ENCODE results near the gene P2RY11.

P2RY11 gene, protein sequence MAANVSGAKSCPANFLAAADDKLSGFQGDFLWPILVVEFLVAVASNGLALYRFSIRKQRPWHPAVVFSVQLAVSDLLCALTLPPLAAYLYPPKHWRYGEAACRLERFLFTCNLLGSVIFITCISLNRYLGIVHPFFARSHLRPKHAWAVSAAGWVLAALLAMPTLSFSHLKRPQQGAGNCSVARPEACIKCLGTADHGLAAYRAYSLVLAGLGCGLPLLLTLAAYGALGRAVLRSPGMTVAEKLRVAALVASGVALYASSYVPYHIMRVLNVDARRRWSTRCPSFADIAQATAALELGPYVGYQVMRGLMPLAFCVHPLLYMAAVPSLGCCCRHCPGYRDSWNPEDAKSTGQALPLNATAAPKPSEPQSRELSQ

DNA sequence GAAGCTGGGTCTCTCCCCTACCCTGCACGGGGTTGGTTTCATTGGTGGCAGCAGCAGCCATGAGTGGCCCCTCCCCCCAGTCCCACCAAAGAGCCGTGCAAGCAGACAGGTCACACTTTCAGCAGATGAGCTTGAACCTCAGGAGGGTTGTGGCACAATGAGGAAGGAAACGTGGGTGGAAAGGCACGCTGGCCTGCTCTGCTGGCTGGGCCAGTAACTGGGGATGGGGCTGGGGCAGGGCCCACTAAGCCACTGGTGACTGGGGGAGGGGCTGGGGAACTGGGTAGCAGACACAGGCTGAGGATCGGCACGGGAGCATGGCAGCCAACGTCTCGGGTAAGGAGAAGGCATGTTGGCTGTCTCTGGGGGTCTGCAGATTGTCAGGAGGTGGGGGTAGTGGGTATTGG lies at the start of gene P2RY11:
Gene P2RY11, plus strand, starts transcription at position 289 of the 407 bp plus-strand sequence. Its CDS starts 29 bp downstream, at position 318.
- FAIRE-seq, result no peak

DNA sequence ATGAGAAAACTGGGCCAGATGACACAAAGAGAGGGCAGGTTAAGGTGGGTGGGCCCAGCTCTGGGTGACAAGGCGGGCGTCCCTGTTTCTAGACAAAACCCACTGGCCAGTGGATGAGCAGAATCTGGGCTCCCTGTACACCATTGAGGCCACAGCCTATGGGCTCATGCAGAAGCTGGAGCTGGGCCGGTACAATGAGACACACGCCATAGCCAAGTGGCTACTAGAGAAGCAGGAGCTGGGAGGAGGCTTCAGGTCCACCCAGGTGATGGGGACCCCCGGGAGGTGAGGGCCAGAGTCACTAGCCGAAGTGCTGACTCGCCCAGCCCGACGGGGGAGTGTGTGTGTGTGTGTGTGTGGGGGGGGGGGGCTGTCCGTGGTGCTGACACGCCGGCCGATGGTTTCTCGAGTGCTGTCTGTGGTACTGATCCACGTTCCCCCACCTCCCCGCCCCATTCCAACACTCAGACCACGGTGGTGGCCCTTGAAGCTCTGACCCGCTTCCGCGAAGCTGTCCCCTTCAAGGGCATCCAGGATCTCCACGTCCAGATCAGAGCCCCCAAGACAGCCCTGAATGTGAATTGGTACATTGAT lies 49.7 kb upstream of the P2RY11 start:
- FAIRE-seq, result no peak

DNA sequence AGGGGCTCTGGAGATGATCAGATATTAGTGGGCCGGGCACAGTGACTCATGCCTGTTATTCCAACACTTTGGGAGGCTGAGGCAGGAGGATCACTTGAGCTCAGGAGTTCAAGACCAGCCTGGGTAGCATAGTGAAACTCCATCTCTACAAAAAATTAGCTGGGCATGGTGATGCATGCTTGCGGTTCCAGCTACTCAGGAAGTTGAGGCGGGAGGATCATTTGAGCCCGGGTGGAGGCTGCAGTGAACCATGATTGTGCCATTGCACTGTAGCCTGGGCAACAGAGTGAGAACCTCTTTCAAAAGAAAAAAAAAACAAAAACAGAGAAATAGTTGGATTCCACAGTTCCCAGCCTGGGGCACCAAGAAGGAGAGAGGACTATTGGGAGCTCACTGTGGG lies 43.3 kb upstream of the P2RY11 start:
- FAIRE-seq, result no peak

DNA sequence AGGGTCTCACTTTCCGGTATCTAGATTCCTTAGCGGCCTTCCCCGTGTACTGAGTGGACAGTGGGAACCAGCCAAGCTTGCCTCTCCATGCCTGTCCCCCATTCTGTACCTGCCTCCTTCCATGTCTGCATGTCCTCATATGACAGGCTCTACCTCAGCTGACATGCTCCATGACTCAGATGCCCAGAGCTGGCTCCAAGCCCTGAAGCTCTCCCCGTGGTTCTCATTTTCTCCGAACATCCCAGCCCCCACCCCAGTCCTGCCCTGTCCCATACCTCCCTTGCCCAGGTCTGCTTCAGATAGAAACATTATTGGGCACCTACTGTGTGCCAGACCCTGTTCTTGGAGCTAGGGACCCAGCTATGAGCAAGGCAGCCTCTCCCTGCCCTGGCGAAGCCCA lies 42.4 kb upstream of the P2RY11 start:
- FAIRE-seq, result no peak

DNA sequence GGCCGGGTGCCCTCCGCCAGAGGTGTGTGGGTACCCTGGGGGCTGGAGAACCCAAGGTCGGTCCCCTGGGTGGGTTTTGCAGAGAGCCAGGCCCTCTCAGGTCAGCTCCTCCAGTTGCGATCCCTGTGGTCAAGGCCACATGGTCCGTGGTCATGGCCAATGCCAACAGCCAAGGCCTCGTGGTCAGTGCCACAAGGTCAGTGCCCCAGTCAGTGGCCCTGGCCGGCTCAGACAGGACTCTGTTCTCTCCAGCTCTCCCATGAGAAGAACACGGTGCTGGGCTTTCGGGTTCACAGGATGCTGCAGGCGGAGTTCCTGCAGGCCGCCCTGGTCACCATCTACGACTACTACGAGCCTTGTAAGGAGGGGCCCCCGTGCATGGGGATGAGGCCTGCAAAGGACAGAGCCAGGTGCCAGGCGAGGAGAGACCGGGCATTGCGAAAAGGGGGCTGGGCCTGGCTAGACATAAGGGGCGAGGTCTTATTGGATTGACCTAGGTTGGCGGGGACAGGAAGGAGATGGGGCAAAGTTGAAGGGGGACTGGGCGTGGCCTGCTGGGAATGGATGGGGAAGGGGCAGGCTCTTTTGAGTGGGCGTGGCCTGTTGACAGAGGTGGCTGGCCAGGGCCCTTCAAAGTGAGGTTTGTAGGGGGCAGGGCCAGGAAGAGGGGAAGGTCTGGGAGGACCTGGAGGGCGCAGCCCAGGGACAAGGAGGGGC lies 40.6 kb upstream of the P2RY11 start:
- FAIRE-seq, result no peak

DNA sequence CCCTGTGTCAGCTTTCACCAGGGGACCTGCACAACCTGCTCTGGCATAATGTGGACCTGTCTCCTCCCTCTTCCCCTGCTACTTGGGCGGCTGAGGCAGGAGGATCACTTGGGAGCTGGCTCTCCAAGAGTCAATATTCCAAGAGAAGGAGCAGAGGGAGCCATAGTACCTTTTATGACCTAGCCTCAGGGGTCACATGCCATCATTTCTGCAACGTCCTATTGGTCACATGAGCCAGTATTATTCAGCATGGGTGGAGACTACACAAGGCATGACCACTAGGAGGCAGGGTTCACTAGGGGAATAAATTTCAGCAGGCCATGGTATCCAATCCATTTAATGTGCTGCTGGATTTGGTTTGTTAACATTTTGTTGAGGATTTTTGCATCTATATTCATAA lies 37.3 kb upstream of the P2RY11 start:
- FAIRE-seq, result no peak

DNA sequence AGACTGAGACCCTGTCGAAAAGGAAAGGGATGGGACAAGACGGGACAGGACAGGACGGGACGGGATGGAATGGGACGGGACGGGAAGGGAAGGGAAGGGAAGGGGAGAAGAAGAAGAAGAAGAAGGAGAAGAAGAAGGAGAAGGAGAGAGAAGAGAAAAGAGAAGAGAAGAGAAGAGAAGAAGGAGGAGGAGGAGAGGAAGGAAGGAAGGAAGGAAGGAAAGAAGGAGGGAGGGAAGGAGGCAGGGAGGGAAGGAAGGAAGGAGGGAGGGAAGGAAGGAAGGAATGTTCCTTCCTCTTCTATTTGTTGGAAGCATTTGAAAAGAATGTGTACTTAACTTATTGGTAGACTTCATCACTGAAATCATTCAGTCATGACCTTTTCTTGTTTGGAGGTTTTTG lies 35.0 kb upstream of the P2RY11 start:
- FAIRE-seq, result no peak

DNA sequence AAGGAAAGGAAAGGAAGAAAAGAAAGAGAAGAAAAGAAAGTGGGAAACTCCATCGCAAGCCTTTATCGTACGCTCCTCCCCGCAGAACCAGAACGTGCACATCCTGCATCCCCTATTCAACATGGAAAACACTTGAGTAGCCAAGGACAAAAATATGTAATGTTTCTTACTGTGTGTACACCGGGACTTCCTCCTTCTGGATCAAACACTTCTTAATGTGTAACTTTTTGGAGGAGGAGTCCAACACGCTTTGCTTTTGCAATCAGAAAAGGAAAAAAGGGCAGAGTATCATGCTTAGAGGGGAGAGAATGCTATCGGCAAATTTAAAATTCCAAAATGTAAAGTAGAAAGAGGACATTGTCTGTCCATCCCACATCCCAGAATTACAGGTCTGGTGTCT lies 33.2 kb upstream of the P2RY11 start:
- no peak for FAIRE-seq

DNA sequence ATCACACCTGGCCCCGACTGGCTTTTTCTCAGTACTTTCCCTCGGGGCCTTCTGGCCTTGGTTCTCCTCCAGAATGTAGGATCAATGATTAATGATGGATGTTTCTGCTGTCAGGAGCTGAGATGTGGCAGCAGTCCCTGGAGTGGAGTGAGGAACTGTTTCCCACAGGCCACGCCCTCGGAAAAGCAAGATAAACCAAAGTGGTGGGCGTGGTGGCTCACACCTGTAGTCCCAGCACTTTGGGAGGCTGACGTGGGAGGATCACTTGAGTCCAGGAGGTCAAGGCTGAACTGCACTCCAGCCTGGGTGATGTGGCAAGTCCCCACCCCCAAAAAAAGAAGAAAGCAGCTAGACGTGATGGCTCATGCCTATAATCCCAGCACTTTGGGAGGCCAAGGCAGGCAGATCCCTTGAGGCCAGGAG lies 32.5 kb upstream of the P2RY11 start:
- FAIRE-seq, result no peak

DNA sequence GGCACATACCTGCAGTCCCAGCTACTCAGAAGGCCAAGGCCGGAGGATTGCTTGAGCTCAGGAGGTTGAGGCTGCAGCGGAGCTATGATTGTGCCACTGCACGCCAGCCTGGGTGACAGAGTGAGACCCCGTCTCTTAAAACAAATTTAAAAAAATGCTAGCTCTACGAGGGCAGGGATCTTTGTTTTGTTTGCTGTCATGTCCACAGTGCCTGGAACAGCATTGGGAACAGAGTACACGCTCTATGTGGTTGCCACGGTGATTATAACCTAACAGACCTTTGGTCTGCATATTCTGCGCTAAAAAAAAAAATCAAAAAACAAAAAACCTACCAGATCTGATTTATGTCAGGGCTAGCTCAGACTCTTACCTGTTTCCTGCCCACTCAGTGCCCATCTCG lies 27.6 kb upstream of the P2RY11 start:
- FAIRE-seq, result no peak

DNA sequence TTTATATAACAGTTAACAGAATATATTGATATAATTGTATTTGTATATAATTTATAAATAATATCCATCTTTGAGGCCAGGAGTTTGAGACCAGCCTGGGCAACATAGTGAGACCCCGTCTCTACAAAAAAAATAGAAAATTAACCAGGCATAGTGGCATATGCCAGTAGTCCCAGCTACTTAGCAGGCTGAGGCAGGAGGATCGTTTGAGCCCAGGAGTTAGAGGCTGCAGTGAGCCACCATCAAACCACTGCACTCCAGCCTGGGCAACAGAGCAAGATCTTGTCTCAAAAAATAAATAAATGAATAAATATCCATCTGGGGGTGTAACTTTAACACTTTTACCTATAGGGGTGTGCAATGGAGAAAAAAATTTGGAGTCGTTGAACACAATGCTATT lies 26.7 kb upstream of the P2RY11 start:
- no peak for FAIRE-seq

DNA sequence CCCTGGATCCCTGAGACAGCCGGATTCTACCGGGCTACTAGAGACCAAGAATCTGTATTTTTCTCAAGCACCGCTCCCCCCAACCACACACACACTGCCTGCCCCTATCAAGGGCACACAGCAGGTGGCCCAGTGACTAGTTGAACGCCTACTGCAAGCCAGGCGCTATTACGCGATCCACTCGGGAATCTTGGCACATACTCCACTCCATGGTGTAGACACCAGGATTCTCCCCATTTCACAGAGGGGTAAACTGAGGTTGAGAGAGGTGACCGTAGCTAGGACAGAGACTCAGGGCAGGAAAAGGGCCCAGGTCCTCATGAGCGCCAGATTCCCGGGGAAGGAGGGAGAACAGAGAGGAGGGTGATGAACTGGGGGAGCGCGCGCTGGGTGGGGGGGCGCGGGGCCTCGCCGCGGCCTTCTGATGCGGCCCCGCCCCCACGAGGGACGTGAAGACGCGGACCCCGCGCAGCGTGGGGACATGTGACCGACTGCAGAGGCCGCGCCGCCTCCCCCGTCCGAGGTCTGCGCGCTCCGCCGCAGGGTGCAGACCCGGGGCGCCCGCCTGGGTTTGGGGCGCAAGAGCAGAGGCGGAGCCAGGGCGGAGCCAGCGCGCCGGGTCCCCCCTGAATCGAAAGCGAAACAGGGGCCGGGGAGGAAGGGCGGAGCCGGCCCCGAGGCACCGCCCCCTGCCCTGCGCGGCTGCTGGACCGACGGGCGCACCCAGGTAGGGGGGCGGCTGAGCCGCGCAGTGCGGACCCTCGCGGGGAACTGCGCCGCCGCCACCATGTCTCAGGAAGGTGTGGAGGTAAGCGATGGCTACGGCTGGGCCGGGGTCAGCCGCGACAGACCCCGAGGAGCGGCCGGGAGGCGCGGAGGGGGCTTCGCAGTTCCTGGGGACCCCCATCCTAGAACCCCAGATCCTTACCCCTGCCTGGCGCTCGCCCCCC lies 25.6 kb upstream of the P2RY11 start, which contains the start of gene SHFL:
Gene SHFL, plus strand, starts transcription at position 677 of the 950 bp plus-strand sequence. Its CDS starts 111 bp downstream, at position 788.
- no peak for FAIRE-seq

DNA sequence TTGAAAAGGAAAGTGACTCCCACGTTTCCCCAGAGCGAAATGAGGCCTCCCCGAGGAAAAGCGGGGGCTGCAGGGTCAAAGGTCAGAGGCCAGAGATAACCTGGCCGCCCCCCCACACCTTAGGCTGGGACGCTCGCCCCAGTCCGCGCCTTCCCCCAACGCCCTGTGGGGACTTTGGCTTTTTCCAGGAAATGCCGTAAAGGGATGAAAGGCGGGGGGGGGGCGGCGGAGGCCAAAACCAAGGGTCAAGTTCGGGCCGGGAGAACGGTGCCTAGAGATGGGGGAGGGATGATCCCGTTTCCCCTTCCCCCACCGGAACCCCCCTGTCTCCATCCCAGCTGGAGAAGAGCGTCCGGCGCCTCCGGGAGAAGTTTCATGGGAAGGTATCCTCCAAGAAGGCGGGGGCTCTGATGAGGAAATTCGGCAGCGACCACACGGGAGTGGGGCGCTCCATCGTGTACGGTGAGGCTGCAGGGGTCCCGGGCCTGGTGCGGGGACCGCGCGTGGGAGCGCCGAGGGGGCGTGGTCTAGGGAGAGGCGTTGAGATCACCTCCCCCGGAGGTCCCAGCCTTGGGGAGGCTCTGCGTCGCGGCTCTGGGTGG lies 24.8 kb upstream of the P2RY11 start:
- FAIRE-seq, result no peak

DNA sequence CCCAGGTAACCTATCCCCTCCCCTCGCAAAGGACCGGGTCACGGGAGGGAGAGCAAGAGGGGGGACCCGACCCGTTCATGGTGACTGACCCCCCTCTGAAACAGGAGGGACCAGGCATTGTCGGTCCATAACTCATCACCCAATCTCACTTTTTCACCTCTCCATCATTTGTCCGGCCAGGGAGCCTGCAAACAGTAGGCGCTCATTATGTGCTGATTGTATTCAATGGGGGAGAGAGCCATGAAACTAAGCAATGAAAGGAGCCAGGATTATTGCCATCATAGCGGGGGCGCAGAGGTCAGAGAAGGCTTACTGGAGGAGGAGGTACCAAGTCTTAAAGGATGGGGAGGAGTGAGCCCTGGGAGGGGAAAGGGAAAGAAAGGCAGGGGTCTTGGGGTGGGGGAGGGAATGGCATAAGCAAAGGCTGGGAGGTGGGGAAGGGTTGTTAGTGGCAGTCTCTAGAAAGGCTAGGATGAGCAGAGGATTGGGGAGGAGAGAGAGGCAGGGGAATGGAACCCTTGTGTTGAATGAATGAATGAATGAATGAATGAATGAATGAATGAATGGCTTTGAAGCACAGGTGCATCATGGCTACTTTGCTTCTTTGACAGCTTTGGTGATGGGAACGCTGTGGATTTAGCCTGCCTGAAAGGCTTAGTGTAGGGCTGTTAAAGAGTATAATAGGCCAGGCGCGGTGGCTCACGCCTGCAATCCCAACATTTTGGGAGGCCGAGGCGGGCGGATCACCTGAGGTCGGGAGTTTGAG lies 24.0 kb upstream of the P2RY11 start:
- no peak for FAIRE-seq

DNA sequence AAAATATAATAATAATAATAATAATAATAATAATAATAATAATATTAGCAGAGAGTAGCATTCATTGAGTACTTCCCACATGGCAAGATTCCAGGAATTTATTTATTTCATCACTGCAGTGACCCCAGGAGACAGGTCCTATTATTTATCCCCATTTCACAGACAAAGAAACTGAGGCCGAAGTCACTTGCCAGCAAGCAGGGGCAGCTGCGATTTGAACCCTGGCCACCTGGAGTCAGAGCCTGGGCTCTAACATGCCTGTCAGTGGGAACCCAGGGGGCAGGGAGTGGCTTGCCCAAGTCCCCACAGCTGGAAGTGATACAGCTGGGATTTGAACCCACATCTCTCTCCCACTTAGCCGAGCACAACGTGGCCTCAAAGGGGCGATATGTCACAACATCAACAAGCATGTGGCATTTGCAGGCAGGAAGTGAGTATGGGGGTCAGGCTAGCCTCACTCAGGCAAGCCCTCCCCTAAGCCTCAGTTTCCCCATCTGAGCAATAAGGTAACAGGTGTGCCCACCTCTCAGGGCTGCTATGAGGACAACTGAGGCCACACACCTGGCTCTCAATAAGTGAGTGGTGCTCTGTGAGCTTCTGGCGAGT lies 22.4 kb upstream of the P2RY11 start:
- FAIRE-seq, result no peak

DNA sequence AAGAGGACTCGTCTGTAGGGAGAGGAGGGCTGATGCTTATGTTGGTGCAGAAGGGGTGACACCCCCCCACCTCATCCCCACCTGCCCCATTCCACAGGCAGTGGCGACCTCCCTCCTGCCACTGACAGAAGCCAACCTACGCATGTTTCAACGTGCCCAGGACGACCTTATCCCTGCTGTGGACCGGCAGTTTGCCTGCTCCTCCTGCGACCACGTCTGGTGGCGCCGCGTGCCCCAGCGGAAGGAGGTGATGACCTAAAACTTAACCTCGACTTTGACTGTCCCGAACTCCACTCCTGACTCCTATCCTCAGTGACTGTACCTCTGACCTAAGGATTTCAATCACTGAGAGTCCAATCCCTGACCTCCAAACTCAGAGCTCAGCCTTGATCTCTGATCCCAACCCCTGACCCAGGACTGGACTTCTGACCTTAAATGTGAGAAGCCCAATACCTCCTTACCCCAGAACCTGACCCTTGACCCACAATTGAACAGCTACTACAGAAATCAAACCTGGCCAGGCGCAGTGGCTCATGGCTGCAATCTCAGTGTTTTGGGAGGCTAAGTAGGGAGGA lies 21.6 kb upstream of the P2RY11 start:
- no peak for FAIRE-seq

DNA sequence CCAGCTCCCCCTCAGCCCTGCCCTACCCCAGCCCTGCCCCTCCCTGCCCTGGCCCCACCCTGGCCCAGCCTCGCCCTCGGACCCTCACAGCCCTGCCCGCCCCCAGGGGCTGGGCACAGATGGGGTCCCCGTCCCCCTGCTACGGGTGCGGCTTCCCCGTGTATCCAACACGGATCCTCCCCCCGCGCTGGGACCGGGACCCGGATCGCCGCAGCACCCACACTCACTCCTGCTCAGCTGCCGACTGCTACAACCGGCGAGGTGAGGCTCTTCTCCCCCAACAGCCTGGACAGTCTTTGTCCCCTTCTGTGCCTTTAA lies 20.2 kb upstream of the P2RY11 start:
- no peak for FAIRE-seq

DNA sequence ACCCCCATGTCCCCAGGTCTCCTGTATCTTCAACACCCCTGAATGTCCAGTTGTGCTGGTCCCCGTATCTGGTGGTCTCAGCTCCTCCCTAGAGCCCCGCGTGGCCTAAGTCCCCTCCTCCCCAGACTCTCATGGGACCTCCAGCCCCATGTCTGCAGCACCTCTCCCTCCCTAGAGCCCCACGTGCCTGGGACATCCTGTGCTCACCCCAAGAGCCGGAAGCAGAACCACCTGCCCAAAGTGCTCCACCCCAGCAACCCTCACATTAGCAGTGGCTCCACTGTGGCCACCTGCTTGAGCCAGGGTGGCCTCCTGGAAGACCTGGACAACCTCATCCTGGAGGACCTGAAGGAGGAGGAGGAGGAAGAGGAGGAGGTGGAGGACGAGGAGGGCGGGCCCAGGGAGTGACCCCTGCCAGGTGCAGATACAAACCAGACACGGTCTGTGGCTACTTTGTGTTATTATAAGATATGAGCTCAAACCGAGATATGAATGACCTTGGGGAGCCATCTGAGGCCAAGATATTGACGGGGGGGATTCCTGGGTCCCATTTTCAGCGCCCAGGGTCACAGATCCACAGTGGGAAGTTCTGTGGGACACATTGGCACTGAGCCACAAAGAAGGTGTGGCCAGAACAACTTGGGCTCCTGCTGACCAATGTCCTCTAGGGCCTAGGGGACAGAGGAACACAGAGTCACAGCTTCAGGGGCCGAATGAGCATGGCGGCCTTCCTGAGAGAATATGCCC lies 19.4 kb upstream of the P2RY11 start:
- FAIRE-seq, result no peak

DNA sequence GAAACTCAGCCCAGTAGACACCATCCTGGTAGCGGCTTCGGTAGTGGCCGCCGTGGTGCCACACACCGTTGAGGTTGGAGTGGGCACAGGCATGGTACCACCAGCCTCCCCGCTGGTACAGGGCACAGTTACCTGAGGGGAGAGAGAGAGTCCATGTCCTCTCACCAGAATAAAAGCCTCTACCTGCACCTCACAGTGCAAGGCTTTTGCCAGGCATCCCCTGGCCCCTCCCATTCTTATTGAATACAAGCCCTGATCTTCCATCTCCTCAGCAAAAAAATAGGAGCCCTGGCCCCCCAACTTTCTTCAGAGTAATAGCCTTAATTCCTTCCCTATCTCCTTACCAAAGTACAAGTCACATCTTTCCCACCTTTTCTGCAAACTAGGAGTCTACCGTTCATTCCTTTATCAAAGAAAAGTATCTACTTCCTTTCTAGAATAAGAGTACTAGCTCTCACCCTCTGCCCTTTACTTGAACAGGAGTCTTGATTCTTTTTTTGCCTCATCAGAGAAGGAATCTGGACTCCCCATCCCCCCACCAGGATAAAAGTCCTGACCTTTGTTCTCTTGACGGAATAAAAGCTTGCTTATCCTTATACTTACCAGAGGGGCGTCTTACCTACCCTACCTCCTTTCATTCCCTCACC lies 18.7 kb upstream of the P2RY11 start:
- no peak for FAIRE-seq

Measured in islet of Langerhans (tissue), 1 donor.